B cell (primary cell): ENCODE results near the gene OPHN1.

Source experiments
- EZH2 ChIP-seq: IDR thresholded peaks from 2 replicates; pipeline ENCODE4 v1.6.1; 2012; ENCODE audit warnings: borderline replicate concordance, low read depth, mild to moderate bottlenecking, moderate library complexity, low read length; ENCODE audit not compliant: insufficient read depth, poor library complexity, severe bottlenecking
- TF ChIP-seq, protein P1 (sequence below): fragments of 200-600 bp; IDR thresholded peaks from one replicate; pipeline ENCODE4 v1.8.0; 2022; ENCODE audit warnings: antibody characterized with exemption, mild to moderate bottlenecking

DNA sequence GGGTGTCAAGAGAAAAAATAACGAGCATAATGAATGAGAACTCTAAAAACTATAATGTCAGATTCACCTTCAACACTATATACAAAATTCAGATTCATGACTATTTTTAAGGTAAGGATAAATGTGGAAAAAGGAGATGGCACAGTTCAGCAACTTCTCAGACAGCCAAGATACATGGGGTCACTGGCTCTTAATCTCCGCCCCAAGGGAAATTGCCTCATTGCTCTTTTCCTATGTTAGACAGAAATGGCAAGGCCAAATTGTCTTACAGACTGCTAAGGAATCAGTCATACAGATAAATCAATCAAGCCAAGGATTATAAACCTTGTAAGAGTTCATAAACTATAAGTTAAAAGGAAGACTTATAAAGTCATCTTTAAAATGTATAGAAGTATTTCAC lies 183.4 kb downstream of the OPHN1 start:
- TF ChIP-seq, protein P1, sequence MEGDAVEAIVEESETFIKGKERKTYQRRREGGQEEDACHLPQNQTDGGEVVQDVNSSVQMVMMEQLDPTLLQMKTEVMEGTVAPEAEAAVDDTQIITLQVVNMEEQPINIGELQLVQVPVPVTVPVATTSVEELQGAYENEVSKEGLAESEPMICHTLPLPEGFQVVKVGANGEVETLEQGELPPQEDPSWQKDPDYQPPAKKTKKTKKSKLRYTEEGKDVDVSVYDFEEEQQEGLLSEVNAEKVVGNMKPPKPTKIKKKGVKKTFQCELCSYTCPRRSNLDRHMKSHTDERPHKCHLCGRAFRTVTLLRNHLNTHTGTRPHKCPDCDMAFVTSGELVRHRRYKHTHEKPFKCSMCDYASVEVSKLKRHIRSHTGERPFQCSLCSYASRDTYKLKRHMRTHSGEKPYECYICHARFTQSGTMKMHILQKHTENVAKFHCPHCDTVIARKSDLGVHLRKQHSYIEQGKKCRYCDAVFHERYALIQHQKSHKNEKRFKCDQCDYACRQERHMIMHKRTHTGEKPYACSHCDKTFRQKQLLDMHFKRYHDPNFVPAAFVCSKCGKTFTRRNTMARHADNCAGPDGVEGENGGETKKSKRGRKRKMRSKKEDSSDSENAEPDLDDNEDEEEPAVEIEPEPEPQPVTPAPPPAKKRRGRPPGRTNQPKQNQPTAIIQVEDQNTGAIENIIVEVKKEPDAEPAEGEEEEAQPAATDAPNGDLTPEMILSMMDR, result no peak
- no peak for TF ChIP-seq EZH2
